HG03103 (cell line): ENCODE measurements around the gene DNAJC5G.
"Not testable (repeated sequence)": the region's sequence is repeated elsewhere in the genome, so short reads cannot be mapped to it uniquely, and the experiment has no call there.

Experiments used
- ATAC-seq: cut with Tn5 transposase; IDR thresholded peaks from one replicate; pipeline ENCODE4 v1.9.1; 2021; ENCODE audit warnings: low read depth; ENCODE audit not compliant: unreplicated experiment

DNAJC5G gene

DNA sequence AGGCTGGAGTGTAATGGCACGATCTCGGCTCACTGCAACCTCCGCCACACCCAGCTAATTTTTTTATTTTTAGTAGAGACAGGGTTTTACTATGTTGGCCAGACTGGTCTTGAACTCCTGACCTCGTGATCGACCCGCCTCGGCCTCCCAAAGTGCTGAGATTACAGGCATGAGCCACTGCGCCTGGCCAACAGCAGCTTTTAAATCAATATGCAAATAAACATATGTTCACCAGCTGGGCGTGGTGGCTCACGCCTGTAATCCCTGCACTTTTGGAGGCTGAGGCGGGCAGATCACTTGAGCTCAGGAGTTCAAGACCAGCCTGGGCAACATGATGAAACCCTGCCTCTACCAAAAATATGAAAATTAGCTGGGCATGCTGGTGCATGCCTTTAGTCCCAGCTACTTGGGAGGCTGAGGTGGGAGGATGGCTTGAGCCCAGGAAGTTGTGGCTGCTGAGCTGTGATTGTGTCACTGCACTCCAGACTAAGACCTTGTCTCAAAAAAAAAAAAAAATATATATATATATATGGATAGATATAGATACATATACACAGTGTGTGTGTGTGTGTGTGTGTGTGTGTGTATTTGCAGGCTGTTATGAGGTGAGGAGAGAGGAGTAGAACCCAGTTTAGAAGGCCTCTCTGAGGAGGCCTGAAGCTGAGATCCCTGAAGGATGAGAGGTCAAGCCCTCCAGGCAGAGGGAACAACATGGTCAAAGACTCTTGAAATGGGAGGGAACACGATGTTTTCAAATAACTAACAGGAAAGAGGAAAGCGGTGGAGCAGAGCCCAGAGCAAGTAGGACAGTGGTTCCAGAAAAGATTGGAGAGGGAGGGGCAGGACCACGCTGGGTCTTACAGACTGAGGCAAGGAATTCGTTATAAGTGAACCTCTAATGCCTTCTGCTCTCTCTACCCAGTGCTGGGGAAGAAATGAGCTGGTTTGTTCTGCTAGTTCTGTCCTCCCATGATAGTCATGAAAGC is 2.4 kb upstream of the DNAJC5G start:
- not testable (repeated sequence) for ATAC-seq

DNA sequence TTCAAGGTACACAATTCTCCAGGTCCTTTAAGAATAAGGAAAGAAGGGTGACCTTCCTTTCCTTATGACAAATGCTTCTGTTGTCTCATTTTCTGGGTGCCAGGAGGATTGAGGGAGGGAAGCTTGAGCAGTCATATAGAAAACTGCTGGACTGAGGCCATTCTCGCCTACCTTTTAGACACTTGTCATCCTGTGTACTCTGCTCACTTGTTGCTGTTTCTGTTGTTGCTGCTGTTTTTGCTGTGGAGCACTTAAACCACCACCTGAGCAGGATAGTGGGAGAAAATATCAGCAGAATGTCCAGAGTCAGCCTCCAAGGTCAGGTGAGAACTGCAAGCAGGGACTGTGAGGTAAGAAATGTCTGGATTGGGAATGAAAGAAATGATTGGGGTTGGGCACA is 2.8 kb downstream of the DNAJC5G start:
- no peak for ATAC-seq

DNA sequence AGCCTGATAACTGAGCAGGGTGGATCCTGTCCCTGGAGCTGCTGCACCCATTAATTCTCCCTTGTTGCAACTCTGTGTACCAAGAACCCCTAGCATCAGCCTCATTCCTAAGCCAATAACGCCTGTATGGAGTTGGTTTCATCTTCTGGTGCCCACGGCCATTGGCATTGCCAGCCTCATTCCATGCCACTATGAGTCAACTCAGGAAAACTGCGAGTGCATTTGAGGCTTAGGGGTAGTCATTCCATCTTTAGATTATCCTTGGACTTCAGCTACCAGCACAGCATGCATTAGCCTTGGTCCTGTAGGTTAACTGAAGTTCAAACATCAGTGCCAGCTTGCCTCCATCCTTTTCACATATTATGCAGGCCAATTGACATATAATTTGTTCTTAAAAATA is 5.6 kb downstream of the DNAJC5G start:
- ATAC-seq: no peak

DNA sequence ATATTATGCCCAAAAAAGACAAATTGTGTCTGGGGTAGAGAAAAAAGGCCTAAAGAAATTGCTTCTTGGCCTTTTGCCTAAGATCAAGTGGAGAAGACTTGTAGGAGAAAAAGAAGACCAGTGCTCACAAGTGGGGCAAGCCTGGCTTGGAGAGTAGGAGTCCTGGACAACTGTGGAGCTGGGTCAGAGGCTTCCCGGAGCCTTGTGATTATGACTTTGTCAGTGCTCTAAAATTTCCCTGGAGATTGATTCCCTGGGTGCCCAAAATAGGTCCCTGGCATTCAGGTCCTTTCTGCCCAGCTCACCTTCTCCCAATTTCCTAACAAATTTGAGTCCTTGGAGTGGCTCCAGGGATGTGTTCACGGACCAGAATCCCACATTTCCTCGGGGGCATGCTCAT is 6.2 kb downstream of the DNAJC5G start:
- no peak for ATAC-seq

DNA sequence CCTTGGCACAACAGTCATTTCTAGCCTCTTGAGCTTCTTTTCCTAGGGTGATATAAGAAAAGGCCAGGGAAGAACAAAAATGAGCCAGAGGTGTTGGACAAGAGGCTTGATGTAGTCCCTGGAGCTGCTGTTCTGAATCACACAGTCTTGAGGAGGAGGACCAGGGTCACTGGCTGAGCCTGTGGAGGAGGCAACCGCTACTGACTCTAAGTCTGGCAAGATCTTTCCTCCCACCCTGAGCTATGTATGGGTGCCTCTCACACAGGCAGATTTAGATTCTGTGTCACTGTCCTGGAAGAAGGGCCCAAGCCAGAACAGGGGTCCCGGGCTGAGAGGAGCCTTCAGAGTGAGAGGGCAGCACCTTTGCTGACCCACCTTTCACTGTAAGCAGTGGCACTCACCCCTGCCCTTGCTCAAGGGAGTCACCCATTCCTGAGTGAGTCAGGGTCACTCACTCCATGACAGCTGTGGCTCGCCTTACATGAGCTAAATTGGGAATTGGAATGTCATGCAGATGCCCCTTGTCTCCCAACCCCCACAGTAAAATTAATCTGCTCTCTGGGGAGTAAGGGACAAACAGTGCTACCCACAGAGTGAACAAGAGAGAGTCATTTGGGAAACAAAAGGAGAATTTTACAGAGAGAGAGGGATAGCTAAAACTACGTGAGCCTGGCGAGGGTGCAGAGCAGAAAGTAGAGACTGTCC is 6.8 kb downstream of the DNAJC5G start, which contains the start of gene TRIM54:
Gene TRIM54 (plus strand): TSS at position 575 of the 705 bp plus-strand sequence. CDS start 303 bp downstream, outside the sequence.
- ATAC-seq: no peak

DNA sequence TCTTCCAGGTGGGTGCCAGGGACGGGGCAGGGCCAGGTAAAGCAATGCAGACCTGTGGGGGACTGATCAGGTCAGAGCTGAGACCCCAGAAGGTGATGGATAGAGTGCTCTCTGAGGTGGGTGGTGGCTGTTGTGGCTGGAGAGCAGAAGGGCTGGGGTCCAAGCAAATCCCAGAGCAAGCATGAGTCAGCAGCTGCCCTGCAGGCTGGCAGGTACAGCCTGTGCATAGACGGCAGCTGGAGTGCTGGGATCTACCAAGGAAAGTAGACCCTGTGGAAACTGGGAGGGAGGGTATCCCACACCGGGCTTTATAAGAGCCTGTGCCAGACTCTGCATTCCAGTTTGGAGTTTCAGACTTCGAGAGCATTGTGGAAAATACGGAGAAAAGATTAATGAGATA is 7.7 kb downstream of the DNAJC5G start:
- ATAC-seq: no peak

DNA sequence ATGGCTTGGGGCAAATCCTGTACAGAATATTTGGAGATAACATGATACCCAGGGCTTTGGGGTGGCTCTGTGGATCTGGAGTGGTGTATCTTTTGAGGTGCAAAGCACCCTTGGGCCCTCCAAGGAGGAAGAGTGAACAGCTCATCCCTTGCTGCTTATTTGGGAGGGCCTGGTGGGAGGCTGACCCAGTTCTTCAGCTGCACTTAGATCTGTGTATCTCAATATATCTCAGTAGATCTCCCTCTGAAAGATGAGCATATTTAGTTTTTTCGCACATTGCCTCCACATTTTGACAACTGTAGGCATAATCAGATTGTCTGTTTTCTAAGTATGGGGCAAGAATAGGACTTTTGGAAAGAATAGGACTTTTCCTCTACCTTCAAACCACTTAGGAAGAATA is 9.8 kb downstream of the DNAJC5G start:
- no peak for ATAC-seq

DNA sequence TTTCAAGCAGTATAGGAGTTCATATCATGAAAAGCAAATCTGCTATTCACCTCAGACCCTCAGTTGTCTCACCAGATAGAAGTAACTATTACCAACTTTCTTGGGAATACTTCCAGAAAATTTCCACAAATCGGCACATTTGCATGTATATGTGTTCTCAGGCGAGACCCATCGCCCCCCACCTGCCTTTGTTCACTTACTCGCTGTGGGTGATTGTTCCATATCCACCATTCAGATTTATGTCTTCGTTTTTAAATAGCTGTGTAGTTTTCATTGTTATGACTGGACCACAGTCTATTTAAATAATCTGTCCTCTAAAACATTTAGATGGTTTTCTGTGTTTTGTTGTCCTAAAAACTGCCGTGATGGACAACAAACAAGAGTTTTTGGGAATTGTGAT is 10.2 kb downstream of the DNAJC5G start:
- no peak for ATAC-seq

DNA sequence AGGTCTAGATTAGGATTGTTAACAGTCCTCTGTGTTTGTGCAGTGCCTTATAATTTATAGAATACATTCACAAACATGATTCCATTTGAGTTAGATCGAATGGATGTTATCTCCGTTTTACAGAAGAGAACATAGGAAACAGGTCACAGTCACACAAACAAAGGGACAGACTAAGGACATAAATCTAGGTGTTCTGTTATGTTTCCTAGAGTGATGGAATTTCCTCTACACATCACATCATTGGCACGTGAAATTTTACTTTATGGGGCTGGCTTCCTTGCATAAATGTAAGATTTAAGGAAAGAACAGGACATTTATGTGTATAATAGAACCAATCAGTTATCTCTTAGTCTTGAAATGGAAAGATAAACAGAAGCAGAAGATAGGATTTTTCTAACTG is 13.4 kb downstream of the DNAJC5G start:
- ATAC-seq: no peak

DNA sequence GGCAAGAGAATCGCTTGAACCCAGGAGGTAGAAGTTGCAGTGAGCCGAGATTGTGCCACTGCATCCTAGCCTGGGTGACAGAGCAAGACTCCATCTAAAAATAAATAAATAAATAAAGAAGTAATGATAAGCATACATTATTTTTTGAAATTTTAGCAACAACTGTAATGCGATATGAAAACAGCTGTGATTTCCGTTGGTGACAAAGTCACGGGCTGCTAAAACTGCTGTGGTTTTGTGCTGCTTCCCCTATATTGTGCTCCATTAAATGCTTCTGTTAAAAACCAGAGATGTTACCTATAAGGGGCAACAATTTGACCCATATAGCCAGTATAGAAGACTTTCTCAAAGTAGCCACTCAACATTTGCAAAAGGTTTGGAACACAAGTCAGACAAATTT is 15.3 kb downstream of the DNAJC5G start:
- no peak for ATAC-seq

DNA sequence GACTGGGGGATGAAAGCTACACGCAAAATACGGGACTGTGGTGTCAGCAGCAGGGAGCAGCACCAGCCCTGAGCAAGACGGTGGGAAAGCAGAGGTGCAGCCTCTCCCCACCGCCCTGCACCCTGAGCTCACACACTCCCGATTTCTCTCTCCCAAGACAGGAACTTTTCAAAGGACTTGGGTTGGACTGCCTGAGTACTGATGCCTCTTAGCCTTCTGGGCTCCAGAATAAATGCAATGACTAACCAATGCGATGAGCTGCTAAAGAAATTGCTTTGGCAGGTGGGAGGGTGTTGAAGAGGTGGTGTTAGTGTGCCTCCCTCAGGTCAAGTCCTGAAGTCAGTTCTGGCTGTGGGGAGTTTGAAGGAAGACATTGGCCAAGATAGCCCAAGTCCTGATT is 16.6 kb downstream of the DNAJC5G start:
- no peak for ATAC-seq

DNA sequence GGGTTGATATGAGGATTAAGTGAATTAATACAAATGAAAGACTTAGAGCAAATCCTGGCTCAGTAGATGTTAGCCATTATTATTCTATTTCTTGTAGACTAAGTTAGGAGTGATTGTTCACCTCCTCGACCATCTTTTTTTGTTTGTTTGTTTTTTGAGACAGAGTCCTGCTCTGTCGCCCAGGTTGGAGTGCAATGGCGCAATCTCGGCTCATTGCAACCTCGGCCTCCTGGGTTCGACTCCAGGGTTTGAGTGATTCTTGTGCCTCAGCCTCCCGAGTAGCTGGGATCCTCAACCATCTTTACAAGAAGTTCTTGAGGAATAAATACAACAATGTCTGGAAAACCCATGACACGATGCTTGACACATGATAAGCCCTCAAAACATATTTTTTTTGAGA is 19.7 kb downstream of the DNAJC5G start:
- no peak for ATAC-seq

DNA sequence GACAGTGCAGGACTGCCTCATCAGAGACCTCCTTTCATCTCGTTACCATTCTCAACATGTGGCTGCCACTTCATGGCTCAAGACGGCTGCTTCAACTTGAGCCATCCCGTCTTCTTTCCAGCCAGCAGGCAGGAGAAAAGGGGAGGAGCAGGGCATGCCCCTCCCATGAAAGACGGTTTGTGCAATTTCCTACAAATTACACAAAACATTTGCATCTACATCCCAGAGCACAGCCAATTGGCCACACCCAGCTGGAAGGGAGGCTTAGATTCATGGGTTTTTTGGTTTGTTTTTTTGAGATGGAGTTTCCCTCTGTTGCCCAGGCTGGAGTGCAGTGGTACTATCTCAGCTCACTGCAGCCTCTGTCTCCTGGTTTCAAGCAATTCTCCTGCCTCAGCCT is 21.2 kb downstream of the DNAJC5G start:
- no peak for ATAC-seq

DNA sequence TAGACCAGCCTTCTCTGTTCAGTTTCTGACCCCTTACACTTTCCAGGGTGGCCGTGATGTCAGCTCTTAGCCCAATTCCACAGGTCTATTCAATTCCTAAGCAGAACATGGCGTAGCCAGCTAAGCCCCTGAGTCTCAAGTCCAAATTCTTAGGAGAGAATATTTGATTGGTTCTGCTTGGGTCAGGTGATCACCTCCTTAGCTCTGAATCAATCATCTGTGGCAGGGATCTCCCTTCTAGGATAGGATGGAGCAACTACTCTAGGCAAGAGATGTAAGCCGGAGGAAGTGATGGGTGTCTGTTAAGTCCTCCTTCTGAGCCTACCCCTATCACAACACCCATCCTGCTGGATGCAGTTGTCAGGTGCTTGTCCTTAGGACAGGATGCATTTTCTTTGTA is 22.0 kb downstream of the DNAJC5G start:
- no peak for ATAC-seq

DNA sequence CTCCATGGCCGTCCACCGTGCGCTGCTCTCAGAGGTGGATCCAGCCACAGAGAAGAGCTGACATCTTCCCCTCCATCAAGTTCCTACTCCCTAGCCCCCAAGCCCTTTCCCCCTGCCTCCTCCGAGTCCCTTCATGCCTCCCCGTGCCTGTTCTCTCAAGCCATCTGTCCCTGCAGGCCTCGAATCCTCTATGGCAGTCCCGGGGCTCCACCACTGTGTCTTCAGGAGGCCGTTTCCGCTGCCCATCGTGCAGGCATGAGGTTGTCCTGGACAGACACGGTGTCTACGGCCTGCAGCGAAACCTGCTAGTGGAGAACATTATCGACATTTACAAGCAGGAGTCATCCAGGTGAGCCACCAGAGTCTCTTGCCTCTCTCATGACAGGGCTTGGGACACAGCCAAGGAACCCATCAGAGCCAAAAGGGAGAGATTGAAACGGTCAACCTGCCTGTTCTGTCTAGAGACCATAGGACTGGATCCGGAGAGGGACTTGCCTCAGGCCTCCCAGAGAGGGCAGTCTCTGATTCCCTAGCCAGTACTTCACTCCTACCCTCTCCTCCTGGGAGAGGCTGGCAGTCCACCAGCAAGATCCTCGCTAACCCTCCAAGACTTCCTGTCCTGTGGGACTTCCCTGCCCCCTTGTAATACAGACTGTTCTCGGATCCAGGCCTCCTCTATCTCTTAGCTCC is 23.3 kb downstream of the DNAJC5G start:
- ATAC-seq: no peak

DNA sequence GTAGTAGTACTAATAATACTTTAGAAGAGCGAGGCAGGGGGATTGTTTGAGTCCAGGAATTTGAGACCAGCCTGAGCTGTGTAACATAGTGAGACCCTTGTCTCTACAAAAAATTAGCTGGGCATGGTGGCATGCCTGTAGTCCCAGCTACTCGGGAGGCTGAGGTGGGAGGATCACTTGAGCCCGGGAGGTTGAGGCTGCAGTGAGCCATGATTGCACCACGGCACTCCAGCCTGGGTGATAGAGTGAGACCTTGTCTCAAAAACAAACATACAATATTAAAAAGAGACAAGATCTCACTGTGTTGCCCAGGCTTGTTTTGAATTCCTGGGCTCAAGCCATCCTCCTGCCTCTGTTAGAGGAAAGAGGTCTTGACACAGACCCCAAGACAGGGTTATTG is 25.4 kb downstream of the DNAJC5G start:
- ATAC-seq: not testable (repeated sequence)

DNA sequence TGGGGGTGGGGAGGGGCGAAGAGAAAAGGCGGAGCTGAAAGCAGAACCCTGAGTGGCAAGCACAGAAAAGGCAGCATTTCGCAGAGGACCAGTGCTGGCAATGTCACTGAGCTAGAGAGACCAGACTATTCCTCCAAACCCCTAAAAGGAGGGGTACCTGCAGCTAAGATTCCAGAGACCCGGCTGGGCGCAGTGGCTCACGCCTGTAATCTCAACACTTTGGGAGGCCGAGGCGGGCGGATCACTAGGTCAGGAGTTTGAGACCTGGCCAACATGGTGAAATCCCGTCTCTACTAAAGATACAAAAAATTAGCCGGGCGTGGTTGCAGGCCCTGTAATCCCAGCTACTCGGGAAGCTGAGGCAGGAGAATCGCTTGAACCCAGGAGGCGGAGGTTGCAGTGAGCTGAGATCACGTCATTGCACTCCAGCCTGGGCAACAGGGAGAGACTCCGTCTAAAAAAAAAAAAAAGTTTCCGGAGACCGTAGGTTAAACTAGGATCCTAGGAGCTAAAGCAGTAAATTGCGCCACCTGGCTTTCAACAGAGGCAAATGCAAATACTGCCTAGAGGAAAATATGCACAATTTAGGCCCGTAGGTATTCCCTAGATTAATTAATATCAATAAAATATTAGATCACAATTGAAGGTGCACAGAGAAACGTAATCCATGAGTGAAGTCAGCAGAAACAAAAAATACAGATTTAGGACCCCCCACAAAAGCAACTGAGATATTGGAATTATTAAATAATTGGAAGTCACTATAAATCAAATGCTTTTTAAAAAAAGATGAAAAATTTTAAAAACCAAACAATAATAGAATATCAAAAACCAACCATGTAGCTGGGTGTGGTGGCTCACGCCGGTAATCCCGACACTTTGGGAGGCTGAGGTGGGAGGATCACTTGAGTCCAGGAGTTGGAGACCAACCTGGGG is 28.1 kb downstream of the DNAJC5G start:
- no peak for ATAC-seq

DNA sequence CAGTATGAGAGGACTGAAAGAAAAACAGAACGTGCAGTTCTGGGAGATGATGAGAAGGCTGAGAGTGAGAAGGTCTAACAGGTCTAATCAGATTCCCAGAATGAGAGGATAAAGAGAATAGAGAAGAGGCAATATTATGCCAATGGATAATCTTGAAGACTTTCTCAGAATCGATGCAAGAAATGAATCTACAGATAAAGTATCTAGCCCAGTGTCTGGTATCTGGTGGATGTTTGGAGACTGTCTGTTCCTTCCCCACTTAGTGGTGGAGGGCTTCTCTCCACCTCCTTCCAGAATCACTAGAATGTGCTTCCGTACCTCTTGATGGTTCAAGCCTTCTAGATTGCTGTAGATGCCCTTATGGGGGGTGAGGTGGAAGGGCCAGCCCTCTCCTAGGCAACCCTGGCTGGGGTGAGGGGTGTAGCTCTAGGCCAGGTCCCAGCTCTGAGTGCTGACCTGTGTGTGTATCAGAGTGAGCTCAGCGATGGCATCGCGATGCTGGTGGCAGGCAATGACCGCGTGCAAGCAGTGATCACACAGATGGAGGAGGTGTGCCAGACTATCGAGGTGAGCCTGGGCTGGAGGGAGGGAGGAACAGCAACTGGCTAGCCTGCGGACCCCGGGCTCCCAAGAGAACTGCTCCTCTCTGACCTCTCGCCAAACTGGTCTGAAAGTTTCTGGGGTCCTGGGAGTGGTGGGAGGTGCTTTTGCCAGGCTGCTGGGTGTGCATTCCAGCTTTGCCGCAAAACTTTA is 29.4 kb downstream of the DNAJC5G start:
- no peak for ATAC-seq

DNA sequence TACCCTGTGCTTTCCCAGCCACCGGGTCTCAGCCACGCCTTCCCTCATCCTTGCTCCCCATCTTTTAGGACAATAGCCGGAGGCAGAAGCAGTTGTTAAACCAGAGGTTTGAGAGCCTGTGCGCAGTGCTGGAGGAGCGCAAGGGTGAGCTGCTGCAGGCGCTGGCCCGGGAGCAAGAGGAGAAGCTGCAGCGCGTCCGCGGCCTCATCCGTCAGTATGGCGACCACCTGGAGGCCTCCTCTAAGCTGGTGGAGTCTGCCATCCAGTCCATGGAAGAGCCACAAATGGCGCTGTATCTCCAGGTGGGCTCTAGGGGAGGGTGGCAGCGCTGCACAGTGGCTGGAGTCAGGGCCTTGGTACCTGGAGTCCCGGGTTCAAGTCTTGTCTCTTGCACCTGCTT is 30.3 kb downstream of the DNAJC5G start:
- no peak for ATAC-seq
